Measurements from ENCODE around the gene ALOX5. TPM values are rescaled to one million over a fixed set of nuclear protein-coding genes. Genes with fewer than 3 reads are reported as not detected.

The ALOX5 gene
- total RNA-seq, 1 experiment from 2014 or later = 6.1 TPM

DNA sequence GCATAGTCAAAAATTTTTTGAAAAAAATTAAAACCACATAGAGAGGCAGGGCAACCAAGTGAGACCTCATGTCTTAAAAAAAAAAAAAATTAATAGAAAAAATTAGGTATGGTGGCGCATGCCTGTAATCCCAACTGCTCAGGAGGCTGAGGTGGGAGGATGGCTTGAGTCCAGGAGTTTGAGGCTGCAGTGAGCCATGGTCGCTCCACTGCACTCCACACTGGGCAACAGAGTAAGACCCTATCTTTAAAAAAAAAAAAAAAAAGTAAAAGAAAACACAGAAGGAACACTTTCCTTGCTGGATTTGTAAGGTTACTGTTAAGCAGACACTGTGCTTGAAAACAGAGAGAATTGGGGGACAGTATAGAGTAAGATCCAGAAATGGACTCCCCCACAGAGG lies 58.1 kb downstream of the ALOX5 start:
- Histone ChIP-seq H3K4me2 (ENCODE audit: low read length) (no peak overlapping the region), H3K9me3 (ENCODE audit: control insufficient read depth in 1 of 2, insufficient read depth in 1 of 2, low read depth in 1 of 2, low read length in 2 of 2) (no peaks in the 10 kb centered on the region), H3K27ac (ENCODE audit: low read depth, low read length) (no peak overlapping the region), H3K4me3 (replicated peaks in 1 of 2; ENCODE audit: low read depth in 1 of 2, low read length in 2 of 2) (no peak overlapping the region), H3K9me2 (ENCODE audit: insufficient read depth) (no peaks in the 10 kb centered on the region), H2AFZ (ENCODE audit: low read depth, low read length, poor library complexity, severe bottlenecking) (no peak overlapping the region), H3K9ac (ENCODE audit: low read length) (no peak overlapping the region), H3K36me3 (ENCODE audit: control insufficient read depth in 1 of 2, insufficient read depth in 2 of 2, low read length in 2 of 2) (no peaks in the 10 kb centered on the region), H3K79me2 (ENCODE audit: insufficient read depth, low read length) (no peaks in the 10 kb centered on the region), H3K4me1 (ENCODE audit: control insufficient read depth in 1 of 2, insufficient read depth in 2 of 2, low read length in 2 of 2) (no peaks in the 10 kb centered on the region), H4K20me1 (ENCODE audit: insufficient read depth) (no peaks in the 10 kb centered on the region), H3K27me3 (ENCODE audit: insufficient read depth, low read length) (no peaks in the 10 kb centered on the region)
- ChIA-PET RAD21 (ENCODE audit: low non-redundant PET in 1 of 2, low total read pairs in 2 of 2, uncharacterized antibody in 2 of 2, unreplicated experiment in 2 of 2) (no interaction called here), CTCF (no interaction called here), POLR2A (no interaction called here)
- DNase-seq (ENCODE audit: low read depth, low spot score) = no peak
- TF ChIP-seq, protein P1, sequence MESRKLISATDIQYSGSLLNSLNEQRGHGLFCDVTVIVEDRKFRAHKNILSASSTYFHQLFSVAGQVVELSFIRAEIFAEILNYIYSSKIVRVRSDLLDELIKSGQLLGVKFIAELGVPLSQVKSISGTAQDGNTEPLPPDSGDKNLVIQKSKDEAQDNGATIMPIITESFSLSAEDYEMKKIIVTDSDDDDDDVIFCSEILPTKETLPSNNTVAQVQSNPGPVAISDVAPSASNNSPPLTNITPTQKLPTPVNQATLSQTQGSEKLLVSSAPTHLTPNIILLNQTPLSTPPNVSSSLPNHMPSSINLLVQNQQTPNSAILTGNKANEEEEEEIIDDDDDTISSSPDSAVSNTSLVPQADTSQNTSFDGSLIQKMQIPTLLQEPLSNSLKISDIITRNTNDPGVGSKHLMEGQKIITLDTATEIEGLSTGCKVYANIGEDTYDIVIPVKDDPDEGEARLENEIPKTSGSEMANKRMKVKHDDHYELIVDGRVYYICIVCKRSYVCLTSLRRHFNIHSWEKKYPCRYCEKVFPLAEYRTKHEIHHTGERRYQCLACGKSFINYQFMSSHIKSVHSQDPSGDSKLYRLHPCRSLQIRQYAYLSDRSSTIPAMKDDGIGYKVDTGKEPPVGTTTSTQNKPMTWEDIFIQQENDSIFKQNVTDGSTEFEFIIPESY (IDR thresholded peaks at IDR 0.05; ENCODE audit: extremely low read depth, insufficient replicate concordance, low read length) = no peak
- TF ChIP-seq POLR2A (IDR thresholded peaks at IDR 0.05; ENCODE audit: borderline replicate concordance, extremely low read depth, insufficient read depth, insufficient read length) (no peak), EGR1 (IDR thresholded peaks at IDR 0.05; ENCODE audit: low read depth) (no peak), JUND (IDR thresholded peaks at IDR 0.05) (no peak), EZH2 (IDR thresholded peaks at IDR 0.05) (no peak), CBX3 (IDR thresholded peaks at IDR 0.05; ENCODE audit: low read depth) (no peak)
- ATAC-seq = no peak
- no TSS peak for BruUV-seq (replicated peaks)
- intact Hi-C loops (cut with micrococcal nuclease) = no loop called here

DNA sequence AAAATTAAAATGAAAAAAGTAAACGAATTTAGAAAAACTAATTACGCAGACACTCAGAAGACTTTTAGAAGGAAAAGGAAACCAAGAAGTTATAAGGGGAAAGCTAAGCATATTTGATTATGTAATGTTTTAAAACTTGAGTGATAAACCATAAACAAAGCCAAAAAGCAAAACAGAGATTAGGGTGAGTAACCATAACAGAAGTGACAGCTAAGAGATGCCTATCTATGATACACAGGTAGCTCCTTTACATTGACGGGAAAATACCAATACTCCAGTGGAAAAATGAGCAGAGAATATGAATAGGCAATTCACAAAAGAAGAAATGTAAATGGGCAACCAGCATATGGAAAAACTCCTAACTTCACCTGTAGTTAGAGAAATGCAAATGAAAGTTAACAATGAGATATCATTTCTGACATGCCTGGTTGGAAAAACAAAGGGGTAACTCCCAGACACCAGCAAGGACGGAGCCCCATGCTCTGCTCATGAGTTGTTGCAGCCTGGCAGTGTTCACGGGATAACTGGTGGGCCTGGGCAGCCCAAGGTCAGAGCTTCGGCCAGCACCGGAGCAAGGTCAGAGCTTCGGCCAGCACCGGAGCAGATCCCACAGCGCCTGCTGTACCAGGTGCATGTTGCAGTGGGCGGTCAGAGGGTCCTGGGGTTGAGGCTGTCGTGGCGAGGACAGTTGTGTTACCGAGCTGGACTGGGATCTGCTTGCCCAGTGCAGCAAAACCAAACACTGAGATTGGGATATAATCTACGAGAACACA lies 58.9 kb downstream of the ALOX5 start:
- TF ChIP-seq, protein P2, sequence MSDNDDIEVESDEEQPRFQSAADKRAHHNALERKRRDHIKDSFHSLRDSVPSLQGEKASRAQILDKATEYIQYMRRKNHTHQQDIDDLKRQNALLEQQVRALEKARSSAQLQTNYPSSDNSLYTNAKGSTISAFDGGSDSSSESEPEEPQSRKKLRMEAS (IDR thresholded peaks at IDR 0.05) = no peak
- H3K27me3 ChIP-seq (ENCODE audit: insufficient read depth, low read length) = no peaks in the 10 kb centered on the region
- CTCF ChIA-PET = no interaction called here
- no peak for ATAC-seq
- no peak overlapping the region for H3K9ac ChIP-seq (ENCODE audit: low read length)
- no peaks in the 10 kb centered on the region for H4K20me1 ChIP-seq (ENCODE audit: insufficient read depth)
- no peak overlapping the region for H3K4me3 ChIP-seq (replicated peaks in 1 of 2; ENCODE audit: low read depth in 1 of 2, low read length in 2 of 2)
- no peak overlapping the region for H2AFZ ChIP-seq (ENCODE audit: low read depth, low read length, poor library complexity, severe bottlenecking)
- no peaks in the 10 kb centered on the region for H3K9me3 ChIP-seq (ENCODE audit: control insufficient read depth in 1 of 2, insufficient read depth in 1 of 2, low read depth in 1 of 2, low read length in 2 of 2)
- H3K4me2 ChIP-seq (ENCODE audit: low read length) = no peak overlapping the region
- intact Hi-C loops (cut with micrococcal nuclease) = no loop called here
- no TSS peak for BruUV-seq (replicated peaks)
- no peaks in the 10 kb centered on the region for H3K79me2 ChIP-seq (ENCODE audit: insufficient read depth, low read length)
- no peaks in the 10 kb centered on the region for H3K9me2 ChIP-seq (ENCODE audit: insufficient read depth)
- no peak overlapping the region for H3K27ac ChIP-seq (ENCODE audit: low read depth, low read length)
- no peaks in the 10 kb centered on the region for H3K36me3 ChIP-seq (ENCODE audit: control insufficient read depth in 1 of 2, insufficient read depth in 2 of 2, low read length in 2 of 2)
- no peaks in the 10 kb centered on the region for H3K4me1 ChIP-seq (ENCODE audit: control insufficient read depth in 1 of 2, insufficient read depth in 2 of 2, low read length in 2 of 2)
- DNase-seq (ENCODE audit: low read depth, low spot score) = no peak
- RAD21 ChIA-PET (ENCODE audit: low non-redundant PET in 1 of 2, low total read pairs in 2 of 2, uncharacterized antibody in 2 of 2, unreplicated experiment in 2 of 2) = no interaction called here
- POLR2A ChIA-PET = no interaction called here

Measured in HCT116 (cell line).